Measurements from ENCODE around the gene NT5C2.

DNA sequence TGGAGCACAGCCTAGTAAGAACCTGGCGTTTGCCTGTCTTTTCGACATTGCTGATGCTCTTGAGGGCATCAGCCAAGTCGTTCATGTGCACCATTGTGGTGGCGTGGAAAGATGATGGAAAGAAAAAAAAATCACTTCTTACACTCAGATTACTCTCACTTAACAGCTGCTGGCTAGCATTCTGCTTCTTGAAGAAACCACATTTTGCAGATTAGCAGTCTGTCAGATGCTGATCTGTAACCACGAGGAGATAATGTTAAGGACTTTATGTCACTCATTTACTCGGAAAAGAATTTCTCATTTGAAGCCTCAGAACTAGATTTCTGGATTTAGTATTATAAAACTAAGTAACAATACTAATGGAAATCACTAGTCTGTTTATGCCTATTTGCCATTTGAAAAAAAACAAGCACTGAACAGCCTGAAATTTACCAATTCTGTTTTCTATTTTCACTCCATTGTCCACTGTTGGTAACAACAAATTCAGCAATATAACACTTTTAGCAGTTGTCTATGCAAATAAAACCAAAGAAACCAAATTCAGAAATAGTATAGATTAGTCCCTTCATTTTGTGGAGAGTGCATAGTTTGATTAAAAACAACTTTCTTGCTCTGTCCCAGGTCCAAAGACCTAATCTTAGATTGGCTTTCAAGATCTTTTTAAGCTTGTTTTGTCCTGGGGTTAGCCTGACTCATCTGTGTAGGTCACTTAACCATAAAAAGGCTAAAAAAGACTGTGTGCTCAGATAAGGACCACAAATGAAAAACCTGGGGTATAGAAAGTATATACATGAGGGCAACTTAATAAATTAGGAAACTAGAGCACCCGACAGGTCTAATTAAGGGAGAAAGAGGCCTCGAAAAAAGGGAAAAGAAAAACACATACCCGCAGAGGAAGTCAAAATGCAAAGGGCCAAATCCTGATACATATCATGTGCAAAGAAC lies 67.5 kb downstream of the NT5C2 start:
- TF ChIP-seq, protein P1, sequence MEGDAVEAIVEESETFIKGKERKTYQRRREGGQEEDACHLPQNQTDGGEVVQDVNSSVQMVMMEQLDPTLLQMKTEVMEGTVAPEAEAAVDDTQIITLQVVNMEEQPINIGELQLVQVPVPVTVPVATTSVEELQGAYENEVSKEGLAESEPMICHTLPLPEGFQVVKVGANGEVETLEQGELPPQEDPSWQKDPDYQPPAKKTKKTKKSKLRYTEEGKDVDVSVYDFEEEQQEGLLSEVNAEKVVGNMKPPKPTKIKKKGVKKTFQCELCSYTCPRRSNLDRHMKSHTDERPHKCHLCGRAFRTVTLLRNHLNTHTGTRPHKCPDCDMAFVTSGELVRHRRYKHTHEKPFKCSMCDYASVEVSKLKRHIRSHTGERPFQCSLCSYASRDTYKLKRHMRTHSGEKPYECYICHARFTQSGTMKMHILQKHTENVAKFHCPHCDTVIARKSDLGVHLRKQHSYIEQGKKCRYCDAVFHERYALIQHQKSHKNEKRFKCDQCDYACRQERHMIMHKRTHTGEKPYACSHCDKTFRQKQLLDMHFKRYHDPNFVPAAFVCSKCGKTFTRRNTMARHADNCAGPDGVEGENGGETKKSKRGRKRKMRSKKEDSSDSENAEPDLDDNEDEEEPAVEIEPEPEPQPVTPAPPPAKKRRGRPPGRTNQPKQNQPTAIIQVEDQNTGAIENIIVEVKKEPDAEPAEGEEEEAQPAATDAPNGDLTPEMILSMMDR (conservative IDR thresholded peaks at IDR 0.05; ENCODE audit: low read depth, low read length) = no peak
- TF ChIP-seq SMC3 (IDR thresholded peaks at IDR 0.05; ENCODE audit: low read depth, low read length) (no peak), POLR2A (IDR thresholded peaks at IDR 0.05; ENCODE audit: low read depth, low read length) (no peak), MAFK (IDR thresholded peaks at IDR 0.05; ENCODE audit: low read depth, low read length) (no peak), FOS (IDR thresholded peaks at IDR 0.05; ENCODE audit: low read depth, low read length) (no peak), MAZ (IDR thresholded peaks at IDR 0.05; ENCODE audit: borderline replicate concordance, low read depth, low read length) (no peak), MXI1 (IDR thresholded peaks at IDR 0.05; ENCODE audit: borderline replicate concordance, low read depth, low read length) (no peak), RCOR1 (IDR thresholded peaks at IDR 0.05; ENCODE audit: insufficient replicate concordance, low read length) (no peak), NFE2L2 (IDR thresholded peaks at IDR 0.05; ENCODE audit: low read depth, low read length) (no peak), CEBPB (IDR thresholded peaks at IDR 0.05; ENCODE audit: low read depth, low read length) (no peak), RFX5 (IDR thresholded peaks at IDR 0.05; ENCODE audit: low read depth, low read length) (no peak), RAD21 (IDR thresholded peaks at IDR 0.05; ENCODE audit: low read length) (no peak), CHD1 (IDR thresholded peaks at IDR 0.05; ENCODE audit: low read depth, low read length) (no peak)
- TF ChIP-seq, protein P2, sequence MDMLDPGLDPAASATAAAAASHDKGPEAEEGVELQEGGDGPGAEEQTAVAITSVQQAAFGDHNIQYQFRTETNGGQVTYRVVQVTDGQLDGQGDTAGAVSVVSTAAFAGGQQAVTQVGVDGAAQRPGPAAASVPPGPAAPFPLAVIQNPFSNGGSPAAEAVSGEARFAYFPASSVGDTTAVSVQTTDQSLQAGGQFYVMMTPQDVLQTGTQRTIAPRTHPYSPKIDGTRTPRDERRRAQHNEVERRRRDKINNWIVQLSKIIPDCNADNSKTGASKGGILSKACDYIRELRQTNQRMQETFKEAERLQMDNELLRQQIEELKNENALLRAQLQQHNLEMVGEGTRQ (IDR thresholded peaks at IDR 0.05; ENCODE audit: low read depth, low read length) = no peak

All from IMR-90 (cell line).